Nephron (organoid): ENCODE results near the gene CAMKMT.

Experiments used
- H3K27ac Mint-ChIP-seq, 3 experiments: 2 replicates each; pipeline ENCODE4 v1.8.0; 2020; ENCODE audit warnings: mixed read lengths in 3 of 3, mild to moderate bottlenecking in 2 of 3, moderate library complexity in 1 of 3
- H3K27me3 Mint-ChIP-seq: 2 replicates; pipeline ENCODE4 v1.8.0; 2021; ENCODE audit warnings: low read depth, mild to moderate bottlenecking, moderate library complexity, mixed read lengths
- H3K36me3 Mint-ChIP-seq: 2 replicates; pipeline ENCODE4 v1.8.0; 2020; ENCODE audit warnings: low read depth, mixed read lengths
- H3K4me1 Mint-ChIP-seq: 2 replicates; pipeline ENCODE4 v1.8.0; 2020; ENCODE audit warnings: mixed read lengths
- H3K4me3 Mint-ChIP-seq, 3 experiments: 2 replicates each; pipeline ENCODE4 v1.8.0; 2020; ENCODE audit warnings: mild to moderate bottlenecking in 3 of 3, mixed read lengths in 3 of 3, moderate library complexity in 2 of 3
- H3K9me3 Mint-ChIP-seq: 2 replicates; pipeline ENCODE4 v1.8.0; 2020; ENCODE audit warnings: mixed read lengths
- CTCF ChIP-seq, 3 experiments: fragments of 200-600 bp; sonication (generic); IDR thresholded peaks; one replicate each; pipeline ENCODE4 v1.5.0; 2021; ENCODE audit warnings: antibody characterized with exemption in 3 of 3; ENCODE audit not compliant: unreplicated experiment in 3 of 3

Gene CAMKMT

GRCh38 chr2:44543773-44544725, 182.3 kb downstream of the CAMKMT start:
- TF ChIP-seq CTCF (IDR thresholded peaks at IDR 0.05; ENCODE audit: unreplicated experiment in 3 of 3), result no peak
- H3K4me3 Mint-ChIP-seq, result no peak overlapping the region
- H3K27me3 Mint-ChIP-seq, result peaks cover 2% of the 10 kb centered on the region
- H3K4me1 Mint-ChIP-seq, result peaks cover 49% of the 10 kb centered on the region
- peak overlapping the region in 1 of 3 experiments; percentile 20 for H3K27ac Mint-ChIP-seq
- no peaks in the 10 kb centered on the region for H3K9me3 Mint-ChIP-seq
- H3K36me3 Mint-ChIP-seq, result no peaks in the 10 kb centered on the region

GRCh38 chr2:44545005-44545404, 183.3 kb downstream of the CAMKMT start:
- H3K4me3 Mint-ChIP-seq, result no peak overlapping the region
- no peak for TF ChIP-seq CTCF (IDR thresholded peaks at IDR 0.05; ENCODE audit: unreplicated experiment in 3 of 3)
- no peaks in the 10 kb centered on the region for H3K9me3 Mint-ChIP-seq
- no peak overlapping the region for H3K27ac Mint-ChIP-seq
- no peaks in the 10 kb centered on the region for H3K36me3 Mint-ChIP-seq
- peaks cover 3% of the 10 kb centered on the region for H3K27me3 Mint-ChIP-seq
- peaks cover 51% of the 10 kb centered on the region for H3K4me1 Mint-ChIP-seq

GRCh38 chr2:44546459-44547127, 184.8 kb downstream of the CAMKMT start:
- Mint-ChIP-seq H3K4me3 (no peak overlapping the region), H3K36me3 (no peaks in the 10 kb centered on the region), H3K9me3 (no peaks in the 10 kb centered on the region), H3K27me3 (peaks cover 3% of the 10 kb centered on the region), H3K27ac (no peak overlapping the region), H3K4me1 (peaks cover 51% of the 10 kb centered on the region)
- no peak for TF ChIP-seq CTCF (IDR thresholded peaks at IDR 0.05; ENCODE audit: unreplicated experiment in 3 of 3)

GRCh38 chr2:44547718-44548117, 186.0 kb downstream of the CAMKMT start:
- Mint-ChIP-seq H3K4me3 (no peak overlapping the region), H3K4me1 (peaks cover 45% of the 10 kb centered on the region), H3K36me3 (no peaks in the 10 kb centered on the region), H3K27ac (no peak overlapping the region), H3K9me3 (no peaks in the 10 kb centered on the region), H3K27me3 (peaks cover 3% of the 10 kb centered on the region)
- TF ChIP-seq CTCF (IDR thresholded peaks at IDR 0.05; ENCODE audit: unreplicated experiment in 3 of 3), result no peak

- Mint-ChIP-seq H3K27ac (no peak overlapping the region), H3K36me3 (no peaks in the 10 kb centered on the region), H3K4me3 (no peak overlapping the region), H3K27me3 (peaks cover 3% of the 10 kb centered on the region), H3K9me3 (no peaks in the 10 kb centered on the region), H3K4me1 (peaks cover 45% of the 10 kb centered on the region)
- no peak for TF ChIP-seq CTCF (IDR thresholded peaks at IDR 0.05; ENCODE audit: unreplicated experiment in 3 of 3)
These were observed 186.7 kb downstream of the CAMKMT start for GRCh38 chr2:44548221-44549098.
